ENCODE measurements around the gene TSR2.
"Not testable (repeated sequence)": the region's sequence is repeated elsewhere in the genome, so short reads cannot be mapped to it uniquely, and the experiment has no call there.

The TSR2 gene

DNA sequence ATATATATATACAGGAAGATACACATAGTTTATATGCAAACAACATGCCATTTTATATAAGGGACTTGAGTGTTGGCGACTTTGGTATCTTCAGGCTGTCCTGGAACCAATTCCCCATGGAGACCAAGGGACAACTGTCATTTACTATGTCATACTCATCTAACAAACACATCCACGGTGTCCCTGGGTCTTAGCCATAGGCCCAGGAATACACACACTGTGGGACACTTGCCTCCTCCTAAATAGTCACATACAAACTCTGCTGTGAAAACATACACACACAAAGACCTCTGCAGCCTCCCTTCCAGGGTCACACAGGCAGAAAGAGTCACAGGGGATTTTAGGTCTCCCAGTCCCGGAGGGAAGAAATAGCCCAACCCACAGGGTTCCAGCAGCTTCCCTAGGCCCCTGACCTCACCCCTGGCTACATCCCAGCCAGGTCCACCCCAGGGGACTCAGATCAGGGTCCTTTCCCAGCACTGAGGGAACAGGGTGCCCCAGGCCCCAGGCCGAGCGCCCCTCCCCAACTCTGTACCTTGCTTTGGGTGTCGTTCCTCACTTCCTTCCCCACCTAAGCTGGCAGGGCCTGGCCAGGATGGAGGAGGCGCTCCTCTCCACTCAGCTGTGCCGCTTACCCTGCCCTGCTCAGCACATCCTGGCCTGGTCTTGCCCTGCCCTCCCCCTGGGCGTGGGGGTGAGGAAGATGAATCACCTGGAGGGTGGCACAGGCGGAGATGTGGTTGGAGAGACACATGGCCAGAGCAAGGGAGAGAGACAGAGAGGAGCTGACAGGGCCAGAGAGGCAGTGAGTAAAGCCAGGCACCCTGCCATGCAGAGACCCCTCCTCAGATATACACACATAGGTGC is 34.0 kb downstream of the TSR2 start:
- DNase-seq, result no peak

DNA sequence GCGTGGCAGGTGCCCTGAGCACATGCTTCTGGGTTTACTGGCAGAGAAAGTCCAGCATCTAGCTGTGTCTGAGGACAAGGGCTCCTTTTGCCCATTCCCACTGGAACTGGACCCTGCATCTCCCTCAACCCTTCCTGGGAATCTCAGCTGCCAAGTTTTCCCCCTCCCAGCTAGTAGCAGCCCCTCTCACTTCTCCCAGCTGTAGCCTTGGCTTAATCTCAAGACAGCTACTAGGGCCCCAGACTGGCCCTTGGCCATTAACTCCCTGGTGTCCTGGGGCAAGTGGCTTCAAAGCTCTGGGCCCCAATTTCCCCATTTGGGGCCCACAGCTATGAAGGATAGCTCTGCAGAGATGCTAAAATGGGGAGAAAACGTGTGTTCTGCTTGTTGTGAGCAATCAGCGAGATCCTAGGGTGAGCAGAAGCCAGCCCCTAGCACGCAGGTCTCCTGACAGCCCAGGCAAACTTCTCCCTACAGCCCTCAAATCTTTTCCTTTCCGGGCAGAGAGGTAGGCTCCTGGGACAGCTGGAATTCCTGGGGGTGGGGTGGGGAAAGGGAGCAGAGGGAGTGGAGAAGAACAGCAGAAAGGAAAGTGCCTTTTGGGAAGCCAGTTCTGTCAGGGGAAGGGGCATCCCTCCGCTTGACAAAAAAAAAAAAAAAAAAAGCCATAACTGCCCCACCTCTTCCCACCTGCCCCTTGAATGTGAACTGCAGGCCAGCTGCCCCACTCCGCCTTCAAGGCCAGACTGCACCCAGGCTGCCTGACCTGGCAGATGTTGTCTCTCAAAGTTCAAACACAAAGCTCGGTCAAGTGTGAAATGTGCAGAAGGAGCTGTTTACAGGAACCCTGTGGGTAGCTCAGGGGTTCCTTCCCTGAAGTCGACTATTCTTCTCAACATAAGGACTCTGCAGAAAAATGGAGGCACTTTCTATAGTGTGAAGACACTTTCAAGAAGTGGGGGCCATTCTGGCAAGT is 39.2 kb downstream of the TSR2 start:
- DNase-seq, result peak; percentile 76

- no peak for DNase-seq
Observed at GRCh38 chrX:54482839-54483593, 42.8 kb downstream of the TSR2 start.

GRCh38 chrX:54483946-54484345 is 43.7 kb downstream of the TSR2 start:
- DNase-seq, result no peak

- no peak for DNase-seq
Observed at GRCh38 chrX:54484666-54485065, 44.5 kb downstream of the TSR2 start.

- DNase-seq, result not testable (repeated sequence)
Observed at GRCh38 chrX:54489819-54490218, 49.6 kb downstream of the TSR2 start.

DNA sequence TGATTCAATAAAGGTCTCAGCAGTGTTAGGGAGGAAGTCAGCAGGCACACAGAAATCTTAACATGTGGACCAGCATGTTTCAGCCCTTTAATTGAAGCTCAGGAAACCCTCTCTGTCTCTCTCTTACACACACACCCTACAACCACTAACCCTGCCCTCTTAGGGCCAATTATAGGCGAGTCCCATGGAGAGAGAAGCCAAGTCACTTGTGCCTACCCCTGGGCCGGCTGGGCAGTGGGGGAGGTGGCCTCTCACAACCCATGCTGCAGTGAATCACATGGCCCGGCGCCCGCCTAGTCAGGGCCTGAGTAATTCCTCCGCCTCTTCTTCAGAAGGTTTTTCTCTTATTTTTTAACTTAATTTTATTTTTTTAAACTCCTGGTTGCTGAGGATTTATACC is 52.1 kb downstream of the TSR2 start:
- DNase-seq, result no peak

- no peak for DNase-seq
Observed at GRCh38 chrX:54494166-54494988, 54.2 kb downstream of the TSR2 start.
